ENCODE measurements around the gene SLC6A12. TPM values are rescaled to one million over a fixed set of nuclear protein-coding genes. Genes with fewer than 3 reads are reported as not detected.
"Not testable (repeated sequence)": the region's sequence is repeated elsewhere in the genome, so short reads cannot be mapped to it uniquely, and the experiment has no call there.

Gene SLC6A12
- polyA plus RNA-seq, 3 donors, result 15.3 to 19.1 (median 18.2) TPM

GRCh38 chr12:201361-201760 lies 12.6 kb downstream of the SLC6A12 start:
- DNase-seq, result no peak

GRCh38 chr12:198705-199104 lies 15.3 kb downstream of the SLC6A12 start:
- DNase-seq, result no peak

GRCh38 chr12:197911-198695 lies 15.9 kb downstream of the SLC6A12 start:
- no peak for DNase-seq

GRCh38 chr12:197347-197746 lies 16.6 kb downstream of the SLC6A12 start:
- no peak for DNase-seq

- no peak for DNase-seq
Measured at GRCh38 chr12:196436-196835, 17.5 kb downstream of the SLC6A12 start.

GRCh38 chr12:195951-196350 lies 18.0 kb downstream of the SLC6A12 start:
- DNase-seq, result no peak

GRCh38 chr12:195156-195555 lies 18.8 kb downstream of the SLC6A12 start:
- DNase-seq, result no peak

- no peak for DNase-seq
Measured at GRCh38 chr12:194276-194675, 19.7 kb downstream of the SLC6A12 start.

- no peak for DNase-seq
Measured at GRCh38 chr12:193261-193660, 20.7 kb downstream of the SLC6A12 start.

GRCh38 chr12:191541-191940 lies 22.4 kb downstream of the SLC6A12 start:
- no peak for DNase-seq

- DNase-seq, result no peak
Measured at GRCh38 chr12:190881-191280, 23.1 kb downstream of the SLC6A12 start.

GRCh38 chr12:189622-189962 lies 24.4 kb downstream of the SLC6A12 start:
- DNase-seq, result no peak

GRCh38 chr12:188910-189621 lies 24.9 kb downstream of the SLC6A12 start:
- no peak for DNase-seq

GRCh38 chr12:187986-188909 lies 25.7 kb downstream of the SLC6A12 start:
- not testable (repeated sequence) for DNase-seq

GRCh38 chr12:186006-186625 lies 27.8 kb downstream of the SLC6A12 start:
- DNase-seq, result no peak

- DNase-seq, result no peak
Measured at GRCh38 chr12:185576-185955, 28.4 kb downstream of the SLC6A12 start.

- DNase-seq, result no peak
Measured at GRCh38 chr12:184811-185575, 29.0 kb downstream of the SLC6A12 start.

- no peak for DNase-seq
Measured at GRCh38 chr12:182381-182892, 31.5 kb downstream of the SLC6A12 start.

GRCh38 chr12:181921-182320 lies 32.0 kb downstream of the SLC6A12 start:
- no peak for DNase-seq

- DNase-seq, result no peak
Measured at GRCh38 chr12:180445-180844, 33.5 kb downstream of the SLC6A12 start.

GRCh38 chr12:179885-180284 lies 34.1 kb downstream of the SLC6A12 start:
- no peak for DNase-seq

Data from renal pelvis (tissue), 4 donors.